Stimulated activated CD8-positive, alpha-beta memory T cell treated with anti-CD3 and anti-CD28 coated beads, Interleukin-4, amount 100 ng/mL, for 1 hour (primary cell): ENCODE data around the gene FCGR3A.
"Not testable (repeated sequence)": the region's sequence is repeated elsewhere in the genome, so short reads cannot be mapped to it uniquely, and the experiment has no call there.

Source experiments
- DNase-seq, 2 donors: peaks; one replicate each; pipeline ENCODE4 v3.0.0-alpha.2; 2020; ENCODE audit warnings: low read depth in 2 of 2, low spot score in 1 of 2

FCGR3A gene

DNA sequence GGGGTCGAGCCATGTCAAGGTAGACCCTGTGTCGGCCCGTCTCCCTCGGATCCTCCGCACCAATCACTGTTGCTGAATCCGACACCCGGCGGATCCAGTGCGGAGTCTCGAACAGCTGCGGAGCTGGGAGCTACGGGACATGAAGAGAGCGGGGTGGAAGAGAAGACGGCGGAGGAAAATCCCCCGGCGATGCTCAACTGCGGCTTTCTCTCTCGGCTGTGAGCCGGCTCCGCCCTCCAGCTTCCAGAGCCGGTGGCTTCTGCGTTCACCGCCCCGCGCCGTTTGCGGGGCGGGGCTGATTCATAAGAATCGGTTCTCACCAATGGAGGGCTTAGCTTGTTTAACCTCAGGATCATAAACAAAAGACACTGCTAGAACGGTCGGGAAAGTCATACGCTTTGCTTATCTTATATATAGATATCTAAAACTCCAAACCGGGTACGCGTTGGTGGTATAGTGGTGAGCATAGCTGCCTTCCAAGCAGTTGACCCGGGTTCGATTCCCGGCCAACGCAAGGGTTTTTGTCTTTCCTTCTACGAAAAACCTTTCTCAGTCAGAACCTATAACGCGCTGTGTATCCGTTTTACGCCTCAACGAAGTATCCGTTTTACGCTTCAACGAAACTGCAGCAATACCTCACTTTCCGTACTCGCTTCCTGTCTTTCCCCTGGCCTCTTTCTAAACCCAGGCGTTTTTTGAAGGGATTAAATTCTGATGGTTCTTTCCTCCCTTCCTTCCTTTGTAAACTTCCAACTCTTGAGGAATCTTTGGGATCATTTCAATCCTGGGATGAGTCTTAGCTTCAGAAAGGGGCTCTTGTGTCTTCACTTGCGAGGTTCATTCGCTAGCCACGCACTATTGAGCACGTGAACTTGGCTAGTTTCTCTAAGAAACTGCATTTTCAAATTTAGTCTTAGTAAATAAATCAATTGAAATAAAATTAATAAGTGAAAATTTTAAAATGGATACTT is 18.7 kb downstream of the FCGR3A start:
- DNase-seq = peak; percentile 67 to 90

DNA sequence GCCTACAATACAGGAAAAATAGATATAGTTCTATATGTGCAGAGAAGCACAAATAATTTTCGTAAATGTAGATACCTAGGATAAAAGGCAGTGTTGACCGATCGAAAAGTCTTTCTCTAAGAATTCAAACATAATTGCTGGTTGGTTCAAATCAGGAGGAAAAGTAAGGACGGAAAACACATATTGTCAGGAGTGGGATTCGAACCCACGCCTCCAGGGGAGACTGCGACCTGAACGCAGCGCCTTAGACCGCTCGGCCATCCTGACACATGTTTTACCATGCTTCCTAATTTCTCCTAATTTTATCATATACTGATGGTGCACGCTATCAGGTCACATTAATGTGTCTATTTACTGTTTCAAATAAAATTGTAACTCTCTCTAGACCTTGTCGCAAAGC is 19.5 kb downstream of the FCGR3A start:
- DNase-seq = peak in 1 of 2 donors; percentile 54

DNA sequence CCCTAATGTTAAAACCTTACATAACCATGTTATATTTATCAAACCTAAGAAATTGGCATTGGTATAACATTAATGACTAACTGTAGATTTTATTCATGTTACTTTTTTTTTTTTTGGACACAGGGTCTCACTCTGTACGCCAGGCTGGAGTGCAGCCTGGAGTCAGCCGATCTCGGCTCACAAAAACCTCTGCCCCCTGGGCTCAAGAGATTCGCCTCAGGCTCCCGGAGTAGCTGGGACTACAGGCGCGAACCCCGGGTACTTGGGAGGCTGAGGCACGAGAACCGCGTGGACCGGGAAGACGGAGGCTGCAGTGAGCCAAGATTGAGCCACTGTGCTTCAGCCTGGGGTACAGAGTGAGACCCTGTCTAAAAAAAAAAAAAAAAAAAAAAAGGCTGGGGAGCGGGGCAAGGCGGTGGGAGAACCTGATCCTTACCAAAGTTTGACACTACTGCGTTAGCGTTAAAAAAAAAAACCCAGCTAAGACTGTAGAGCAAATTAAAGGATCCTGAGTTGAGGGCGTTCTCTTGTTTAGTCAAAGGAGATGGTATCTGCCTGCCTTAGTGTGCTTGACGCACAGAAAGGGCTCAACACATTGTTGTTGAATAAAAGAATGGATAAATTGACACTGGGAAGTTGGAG is 20.0 kb downstream of the FCGR3A start:
- not testable (repeated sequence) for DNase-seq

DNA sequence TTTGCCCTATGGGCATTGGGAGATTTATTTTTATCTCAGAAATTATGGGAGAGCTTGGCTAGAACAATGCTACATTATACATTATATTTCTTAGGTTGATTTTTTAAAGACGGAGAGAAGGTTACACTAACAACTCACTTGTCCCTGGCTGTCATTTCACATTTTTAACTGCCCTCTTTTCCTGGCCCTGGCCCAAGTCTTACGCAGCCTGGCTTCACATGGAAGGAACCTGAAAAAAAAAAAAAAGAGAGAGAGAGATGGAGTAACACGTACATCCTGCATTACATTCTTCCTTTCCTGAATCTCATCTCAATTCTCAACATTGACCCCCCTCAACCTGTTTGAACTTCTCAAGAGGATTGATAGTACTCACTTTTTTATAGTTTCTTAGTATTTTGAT is 21.1 kb downstream of the FCGR3A start:
- not testable (repeated sequence) for DNase-seq

DNA sequence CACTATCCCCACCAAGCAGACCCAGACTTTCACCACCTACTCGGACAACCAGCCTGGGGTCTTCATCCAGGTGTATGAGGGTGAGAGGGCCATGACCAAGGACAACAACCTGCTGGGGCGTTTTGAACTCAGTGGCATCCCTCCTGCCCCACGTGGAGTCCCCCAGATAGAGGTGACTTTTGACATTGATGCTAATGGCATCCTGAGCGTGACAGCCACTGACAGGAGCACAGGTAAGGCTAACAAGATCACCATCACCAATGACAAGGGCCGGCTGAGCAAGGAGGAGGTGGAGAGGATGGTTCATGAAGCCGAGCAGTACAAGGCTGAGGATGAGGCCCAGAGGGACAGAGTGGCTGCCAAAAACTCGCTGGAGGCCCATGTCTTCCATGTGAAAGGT is 23.7 kb downstream of the FCGR3A start:
- not testable (repeated sequence) for DNase-seq

DNA sequence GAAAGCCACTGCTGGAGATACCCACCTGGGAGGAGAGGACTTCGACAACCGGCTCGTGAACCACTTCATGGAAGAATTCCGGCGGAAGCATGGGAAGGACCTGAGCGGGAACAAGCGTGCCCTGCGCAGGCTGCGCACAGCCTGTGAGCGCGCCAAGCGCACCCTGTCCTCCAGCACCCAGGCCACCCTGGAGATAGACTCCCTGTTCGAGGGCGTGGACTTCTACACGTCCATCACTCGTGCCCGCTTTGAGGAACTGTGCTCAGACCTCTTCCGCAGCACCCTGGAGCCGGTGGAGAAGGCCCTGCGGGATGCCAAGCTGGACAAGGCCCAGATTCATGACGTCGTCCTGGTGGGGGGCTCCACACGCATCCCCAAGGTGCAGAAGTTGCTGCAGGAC is 24.3 kb downstream of the FCGR3A start:
- DNase-seq = not testable (repeated sequence)

DNA sequence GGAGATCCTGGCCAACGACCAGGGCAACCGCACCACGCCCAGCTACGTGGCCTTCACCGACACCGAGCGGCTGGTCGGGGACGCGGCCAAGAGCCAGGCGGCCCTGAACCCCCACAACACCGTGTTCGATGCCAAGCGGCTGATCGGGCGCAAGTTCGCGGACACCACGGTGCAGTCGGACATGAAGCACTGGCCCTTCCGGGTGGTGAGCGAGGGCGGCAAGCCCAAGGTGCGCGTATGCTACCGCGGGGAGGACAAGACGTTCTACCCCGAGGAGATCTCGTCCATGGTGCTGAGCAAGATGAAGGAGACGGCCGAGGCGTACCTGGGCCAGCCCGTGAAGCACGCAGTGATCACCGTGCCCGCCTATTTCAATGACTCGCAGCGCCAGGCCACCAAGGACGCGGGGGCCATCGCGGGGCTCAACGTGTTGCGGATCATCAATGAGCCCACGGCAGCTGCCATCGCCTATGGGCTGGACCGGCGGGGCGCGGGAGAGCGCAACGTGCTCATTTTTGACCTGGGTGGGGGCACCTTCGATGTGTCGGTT is 24.8 kb downstream of the FCGR3A start:
- not testable (repeated sequence) for DNase-seq

DNA sequence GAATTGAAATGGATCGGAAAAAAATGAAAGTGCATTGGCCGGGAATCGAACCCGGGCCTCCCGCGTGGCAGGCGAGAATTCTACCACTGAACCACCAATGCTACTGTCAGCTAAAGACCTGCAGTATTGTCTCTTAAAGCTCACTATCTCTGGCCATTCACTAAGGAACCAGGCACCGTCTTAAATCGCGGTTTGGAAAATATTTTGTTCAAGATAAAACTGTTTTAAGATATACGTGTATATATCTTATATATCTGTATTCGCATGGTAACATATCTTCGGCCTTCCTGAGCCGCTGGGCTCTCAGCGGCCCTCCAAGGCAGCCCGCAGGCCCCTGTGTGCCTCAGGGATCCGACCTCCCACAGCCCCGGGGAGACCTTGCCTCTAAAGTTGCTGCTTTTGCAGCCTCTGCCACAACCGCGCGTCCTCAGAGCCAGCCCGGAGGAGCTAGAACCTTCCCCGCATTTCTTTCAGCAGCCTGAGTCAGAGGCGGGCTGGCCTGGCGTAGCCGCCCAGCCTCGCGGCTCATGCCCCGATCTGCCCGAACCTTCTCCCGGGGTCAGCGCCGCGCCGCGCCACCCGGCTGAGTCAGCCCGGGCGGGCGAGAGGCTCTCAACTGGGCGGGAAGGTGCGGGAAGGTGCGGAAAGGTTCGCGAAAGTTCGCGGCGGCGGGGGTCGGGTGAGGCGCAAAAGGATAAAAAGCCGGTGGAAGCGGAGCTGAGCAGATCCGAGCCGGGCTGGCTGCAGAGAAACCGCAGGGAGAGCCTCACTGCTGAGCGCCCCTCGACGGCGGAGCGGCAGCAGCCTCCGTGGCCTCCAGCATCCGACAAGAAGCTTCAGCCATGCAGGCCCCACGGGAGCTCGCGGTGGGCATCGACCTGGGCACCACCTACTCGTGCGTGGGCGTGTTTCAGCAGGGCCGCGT is 25.5 kb downstream of the FCGR3A start, which contains the start of gene HSPA6:
HSPA6 (plus strand) TSS at position 724 of the 925 bp plus-strand sequence; CDS start at position 843, 119 bp downstream.
- DNase-seq = peak; percentile 52 to 64

DNA sequence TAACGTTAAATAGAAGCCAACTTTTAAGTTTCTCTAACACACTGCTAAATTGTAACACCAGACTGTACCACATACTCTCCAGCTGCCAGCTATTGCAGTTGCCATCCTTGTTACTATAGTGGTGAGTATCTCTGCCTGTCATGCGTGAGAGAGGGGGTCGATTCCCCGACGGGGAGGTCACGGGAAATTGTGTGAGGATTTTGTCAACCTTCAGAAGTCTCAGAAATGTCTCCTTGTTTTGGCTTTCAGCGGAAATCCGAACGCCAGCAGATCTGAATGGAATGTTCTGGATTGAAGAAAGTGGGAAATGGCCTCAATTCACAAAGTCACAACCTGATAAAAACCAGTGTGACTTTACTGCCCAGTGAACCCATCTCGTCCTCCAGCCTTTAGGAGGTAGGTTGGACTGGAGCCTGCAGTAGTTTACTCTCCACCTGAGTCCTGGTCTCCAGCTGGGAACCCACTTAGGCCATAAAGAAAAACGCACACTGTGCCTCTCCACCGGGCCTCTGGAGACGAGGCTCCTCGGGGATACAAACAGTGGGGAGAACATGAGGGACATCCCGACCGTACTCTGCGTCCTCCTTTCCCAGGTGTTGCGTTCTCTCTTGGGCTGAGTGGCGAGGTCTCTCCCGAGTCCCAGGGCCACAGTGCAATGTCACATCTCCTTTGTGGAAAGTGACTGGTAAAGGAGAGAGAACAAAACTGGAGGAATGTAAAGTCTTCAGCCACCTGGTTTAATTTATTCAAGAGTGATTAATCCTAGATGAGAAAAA is 26.4 kb downstream of the FCGR3A start:
- not testable (repeated sequence) for DNase-seq

DNA sequence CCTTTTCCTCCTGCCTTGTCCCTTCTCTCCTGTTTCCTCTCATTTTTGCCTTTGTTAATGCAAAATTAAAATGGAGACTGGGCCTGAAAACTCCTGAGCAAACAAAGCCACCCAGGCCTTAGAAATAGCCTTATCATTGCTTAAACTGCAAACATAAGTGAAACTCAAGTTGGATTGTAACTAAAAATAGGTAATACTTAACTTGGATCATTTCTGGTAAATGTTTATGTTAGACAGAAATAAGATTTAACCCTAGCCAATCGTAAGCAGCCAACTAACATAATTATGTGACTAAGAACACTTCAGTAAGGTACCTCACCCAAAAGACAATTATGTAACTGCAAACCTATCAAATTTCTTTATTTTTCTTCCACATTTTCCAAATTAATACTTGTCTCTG is 35.7 kb downstream of the FCGR3A start:
- not testable (repeated sequence) for DNase-seq

DNA sequence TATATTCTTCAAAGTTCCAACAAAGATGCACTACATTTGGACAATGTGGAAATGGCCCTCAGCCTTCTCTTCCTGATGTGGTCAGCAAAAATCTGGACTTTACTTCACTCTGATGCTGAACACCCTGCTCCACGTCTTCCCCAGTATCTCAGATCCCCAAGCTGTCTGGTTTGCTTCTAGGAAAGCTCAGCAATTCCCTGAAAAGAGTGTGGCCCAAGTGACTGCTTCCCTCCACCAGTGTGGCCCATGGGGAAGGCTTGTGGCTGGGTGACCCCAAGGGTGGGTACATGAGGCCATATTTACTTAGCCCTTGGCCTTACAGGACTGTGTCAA is 36.2 kb downstream of the FCGR3A start:
- not testable (repeated sequence) for DNase-seq

DNA sequence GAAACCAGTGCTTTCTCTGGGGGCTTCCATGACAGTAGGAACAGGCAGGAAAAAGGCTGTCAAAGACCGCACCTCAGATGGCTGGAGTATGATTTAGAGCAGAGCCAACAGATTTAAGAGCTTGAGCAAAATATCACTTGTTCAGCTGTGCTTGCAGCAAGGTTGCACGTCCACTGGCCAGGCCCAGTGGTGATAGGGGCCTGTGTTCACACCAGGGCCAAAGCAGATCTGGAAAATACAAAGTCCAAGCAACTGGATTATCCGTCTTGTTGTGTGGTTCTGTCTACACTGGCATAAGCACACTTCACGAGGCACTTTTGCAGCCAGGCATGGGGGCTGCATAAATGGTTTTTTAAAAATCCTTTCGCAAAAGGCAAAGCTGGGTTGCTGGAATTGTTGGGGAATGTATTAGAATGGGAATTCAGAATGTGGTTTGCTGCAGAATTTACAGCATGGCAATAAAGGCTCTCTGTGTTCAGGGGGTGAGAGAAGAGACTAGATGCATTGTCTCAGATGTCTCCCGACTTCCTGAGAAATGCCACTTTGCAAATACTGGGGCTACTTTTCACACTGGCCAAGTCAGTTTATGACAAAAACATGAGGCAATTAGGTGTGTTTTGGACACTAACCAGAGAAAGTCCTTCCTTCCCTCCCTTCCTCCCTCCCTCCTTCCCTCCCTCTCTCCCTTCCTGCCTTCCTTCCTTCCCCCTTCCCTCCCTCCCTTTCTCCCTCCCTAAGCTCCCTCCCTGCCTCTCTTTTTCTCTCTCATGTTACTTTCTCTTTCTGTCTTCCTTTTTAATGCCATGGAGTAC is 36.8 kb downstream of the FCGR3A start:
- not testable (repeated sequence) for DNase-seq

DNA sequence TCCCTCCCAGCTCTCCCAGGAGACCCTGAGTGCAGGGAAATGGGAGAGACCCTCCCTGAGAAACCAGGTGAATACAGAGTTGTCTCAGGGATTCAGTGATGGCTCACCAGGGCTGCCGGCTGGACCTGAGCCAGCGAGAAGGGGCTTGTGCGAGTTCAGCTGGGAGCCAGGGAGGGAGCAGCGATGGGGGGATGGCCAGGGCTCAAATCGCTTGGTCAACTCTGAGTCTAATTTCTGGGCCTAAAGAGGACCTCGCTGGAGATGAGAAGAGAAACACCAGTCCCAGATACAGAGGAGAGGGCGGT is 37.9 kb downstream of the FCGR3A start:
- DNase-seq = no peak

DNA sequence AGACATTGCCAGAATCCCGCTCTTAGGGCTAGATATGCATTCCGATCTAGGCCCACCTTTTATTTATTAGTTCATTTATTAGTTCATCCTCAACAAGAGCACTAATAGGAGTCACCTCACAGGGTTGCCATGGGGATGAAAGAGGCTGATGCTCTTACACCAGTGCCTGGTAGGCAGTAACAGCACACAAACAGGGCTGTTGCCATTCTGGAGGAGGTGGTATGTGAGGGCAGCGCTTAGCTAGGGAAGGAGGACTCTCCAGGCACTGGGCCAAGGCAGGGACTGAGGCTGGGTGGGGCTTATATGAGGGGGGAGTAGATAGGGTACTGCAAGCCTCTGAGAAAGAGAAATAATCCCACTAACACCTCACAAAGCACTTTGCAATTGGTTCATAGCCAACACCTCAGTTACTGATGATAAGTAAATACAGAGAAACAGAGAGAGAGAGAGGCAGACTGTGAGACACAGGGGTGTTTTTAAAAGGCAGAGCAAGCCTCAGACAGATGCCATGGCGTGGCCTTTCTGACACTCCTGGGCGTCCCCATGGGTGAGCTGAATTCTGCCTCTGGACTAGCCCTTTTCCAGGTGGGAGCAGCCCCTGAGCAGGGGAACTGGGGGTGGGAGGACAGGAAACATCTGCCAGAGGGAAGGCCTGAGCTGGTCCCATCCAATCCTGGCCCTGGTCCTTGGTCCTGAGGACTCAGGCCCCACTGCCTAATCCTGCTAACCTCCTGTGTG is 38.4 kb downstream of the FCGR3A start:
- no peak for DNase-seq

DNA sequence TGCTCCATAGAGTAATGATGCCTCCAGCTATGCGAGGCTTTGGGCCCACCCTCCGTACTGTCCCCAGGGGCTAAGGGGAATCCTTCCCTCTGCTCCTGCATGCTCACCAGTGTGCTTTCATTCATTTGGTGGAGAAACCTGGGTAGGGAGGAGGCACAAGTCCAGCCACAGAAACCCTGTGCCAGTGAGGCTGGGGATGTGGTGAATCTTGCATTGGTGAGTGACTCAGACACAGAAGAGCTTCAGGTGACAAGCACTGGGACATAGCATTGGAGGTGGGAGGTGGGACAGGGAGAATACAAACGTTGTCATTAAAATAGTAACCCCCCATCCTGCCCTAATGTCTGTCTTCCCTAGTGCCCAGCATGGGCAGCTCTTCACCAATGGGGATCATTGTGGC is 39.1 kb downstream of the FCGR3A start:
- DNase-seq = no peak

DNA sequence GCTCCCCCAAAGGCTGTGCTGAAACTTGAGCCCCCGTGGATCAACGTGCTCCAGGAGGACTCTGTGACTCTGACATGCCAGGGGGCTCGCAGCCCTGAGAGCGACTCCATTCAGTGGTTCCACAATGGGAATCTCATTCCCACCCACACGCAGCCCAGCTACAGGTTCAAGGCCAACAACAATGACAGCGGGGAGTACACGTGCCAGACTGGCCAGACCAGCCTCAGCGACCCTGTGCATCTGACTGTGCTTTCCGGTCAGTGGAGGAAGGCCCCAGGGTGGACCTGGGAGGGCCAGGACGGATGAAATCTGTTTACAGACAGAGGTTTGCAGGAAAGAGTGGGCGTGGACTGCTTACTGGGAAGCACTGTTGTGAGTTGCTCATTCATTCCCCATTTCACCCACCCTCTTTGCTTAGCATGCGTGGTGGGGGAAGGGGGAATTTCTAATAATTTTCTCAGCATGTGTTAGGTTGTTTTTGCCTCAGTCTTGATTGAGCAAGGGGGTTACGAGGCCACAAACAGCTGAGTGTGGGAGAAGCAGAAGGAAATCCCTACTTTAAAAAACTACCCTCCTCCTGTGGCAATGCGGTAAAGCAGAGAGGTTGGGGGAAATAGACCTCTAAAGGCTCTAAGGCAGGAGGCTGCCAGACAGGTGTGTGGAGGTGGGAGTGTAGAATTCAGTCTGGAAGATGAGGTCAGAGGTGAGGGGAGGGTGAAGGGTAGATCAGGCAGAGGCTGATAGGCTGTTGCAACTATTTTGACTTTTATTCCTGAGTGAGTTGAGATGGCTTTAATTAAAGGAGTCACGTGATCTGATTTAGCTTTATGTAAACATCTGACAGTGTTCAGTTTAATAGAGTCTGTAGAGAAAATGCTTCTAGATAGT is 43.0 kb downstream of the FCGR3A start:
- no peak for DNase-seq

DNA sequence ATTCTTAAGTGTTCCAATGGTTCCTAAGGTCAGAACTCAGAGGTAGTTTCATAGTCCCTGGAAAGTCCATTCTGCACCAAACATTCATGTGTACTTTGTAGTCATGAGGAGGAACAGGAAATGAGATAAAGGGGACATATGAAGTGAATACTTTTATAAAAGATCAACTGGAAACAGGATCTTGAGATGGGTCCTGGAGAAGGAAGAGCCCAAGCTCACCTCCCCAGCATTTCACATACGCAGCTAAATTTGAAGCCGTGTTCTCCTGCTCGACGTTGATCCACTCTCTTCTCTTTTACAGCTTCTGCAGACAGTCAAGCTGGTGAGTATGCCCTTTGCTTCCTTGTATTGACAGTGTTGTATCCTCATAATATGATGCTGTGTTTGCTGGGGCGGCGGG is 43.9 kb downstream of the FCGR3A start:
- DNase-seq = no peak

DNA sequence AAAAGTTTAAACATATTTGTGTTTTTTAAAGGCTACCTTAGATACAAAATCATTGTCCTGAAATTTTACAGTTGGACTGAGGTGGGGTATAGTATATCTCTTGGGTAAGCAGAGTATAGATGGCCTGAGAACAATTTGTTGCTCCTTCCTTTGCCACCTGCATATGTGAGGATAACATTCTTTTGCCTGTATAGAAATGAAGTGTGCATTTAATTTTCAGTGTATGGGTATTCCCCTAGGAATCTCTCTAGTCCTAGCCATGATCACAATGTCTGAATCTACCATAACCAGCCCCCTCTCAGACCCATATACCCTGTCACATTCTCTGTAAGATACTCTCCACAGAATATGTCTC is 46.2 kb downstream of the FCGR3A start:
- DNase-seq = no peak
